Hippocampal formation (tissue), 2 donors: Measurements from ENCODE around the gene PALM3.

Experiments
- DNase-seq, 2 donors: peaks; one replicate each; lab custom pipeline; 2025; lab: John Stamatoyannopoulos, UW

The PALM3 gene, protein sequence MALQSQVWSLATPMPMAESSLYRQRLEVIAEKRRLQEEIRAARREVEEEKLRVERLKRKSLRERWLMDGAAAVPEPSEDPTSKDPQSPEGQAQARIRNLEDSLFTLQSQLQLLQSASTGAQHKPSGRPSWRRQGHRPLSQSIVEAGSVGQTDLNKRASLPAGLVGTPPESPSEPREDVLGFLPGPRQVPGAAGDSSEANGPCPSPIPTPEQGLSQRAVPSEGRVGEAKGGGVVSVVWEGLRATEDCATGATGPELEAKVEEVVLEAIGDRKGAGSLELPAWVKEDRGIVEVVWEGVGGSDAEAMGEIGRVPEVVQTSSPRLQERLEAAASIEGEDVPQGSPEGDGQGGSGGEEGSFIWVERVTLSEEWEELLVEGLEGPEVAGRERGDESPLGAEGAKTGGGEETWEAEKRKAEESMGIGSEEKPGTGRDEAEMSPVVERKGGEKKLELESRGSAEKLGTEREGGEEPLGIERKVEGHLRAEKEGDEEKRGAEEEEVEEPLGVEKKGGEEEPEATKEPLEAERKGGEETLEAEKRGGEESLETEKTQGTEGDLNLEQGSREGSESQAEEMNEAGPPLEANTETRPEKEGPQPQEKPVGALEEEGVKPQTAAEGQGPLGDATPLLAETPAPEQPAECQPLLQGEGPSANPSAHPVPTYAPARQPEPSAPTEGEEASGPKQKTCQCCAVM

DNA sequence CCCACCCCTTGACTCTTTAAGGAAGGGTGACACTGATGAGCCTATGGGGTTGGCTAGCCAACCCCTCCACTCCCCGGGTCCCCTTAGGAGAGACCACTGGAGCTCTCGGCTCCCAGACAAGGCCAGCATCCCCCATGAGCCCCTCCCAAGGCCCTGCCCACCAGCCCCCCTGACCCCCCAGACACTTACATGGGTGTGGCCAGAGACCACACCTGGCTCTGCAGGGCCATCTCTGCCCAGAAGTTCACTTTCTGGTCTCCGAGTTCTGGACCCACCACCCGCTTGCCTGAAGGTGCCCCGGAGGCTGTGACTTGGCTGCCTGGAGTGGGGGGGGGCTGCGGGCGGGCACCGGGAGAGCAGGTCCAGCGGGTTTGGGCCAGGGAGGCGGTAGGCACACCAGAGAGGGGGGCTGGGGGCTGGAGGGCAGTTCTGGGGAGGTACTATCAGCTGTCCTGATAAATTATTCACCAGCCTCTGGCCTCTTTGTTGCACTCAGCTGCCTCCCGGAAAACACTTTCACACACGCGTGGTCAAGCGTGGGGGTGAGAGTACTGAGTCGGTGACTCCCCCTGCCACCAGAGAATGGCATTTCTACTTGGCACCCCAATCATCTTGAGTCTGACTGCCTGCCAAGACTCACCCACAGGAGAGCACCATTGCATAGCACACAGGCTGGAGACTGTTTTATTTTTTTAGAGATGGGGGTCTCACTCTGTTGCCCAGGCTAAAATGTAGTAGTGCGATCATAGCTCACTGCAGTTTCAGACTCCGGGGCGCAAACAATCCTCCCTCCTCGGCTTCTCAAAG lies at the start of gene PALM3:
PALM3 (minus strand) TSS at position 326 of the 807 bp plus-strand sequence; CDS start at position 230, 96 bp downstream.
- DNase-seq: no peak

DNA sequence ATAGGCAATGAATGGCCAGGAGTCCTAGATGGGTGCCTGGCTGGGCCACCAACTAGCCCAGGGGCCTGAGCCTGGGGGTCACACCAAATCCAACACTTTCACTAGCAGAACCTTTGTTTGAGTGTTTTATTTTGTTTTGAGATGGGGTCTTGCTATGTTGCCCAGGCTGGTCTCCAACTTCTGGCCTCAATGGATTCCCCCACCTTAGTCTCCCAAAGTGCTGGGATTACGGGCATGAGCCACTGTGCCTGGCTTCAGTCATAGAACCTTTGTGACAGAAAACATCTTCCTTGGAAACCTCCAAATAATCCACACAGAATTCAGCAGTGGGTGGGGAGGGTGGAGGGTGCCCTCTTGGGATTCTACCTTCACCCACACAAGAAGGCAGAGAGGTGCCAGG lies 49.6 kb upstream of the PALM3 start:
- no peak for DNase-seq

DNA sequence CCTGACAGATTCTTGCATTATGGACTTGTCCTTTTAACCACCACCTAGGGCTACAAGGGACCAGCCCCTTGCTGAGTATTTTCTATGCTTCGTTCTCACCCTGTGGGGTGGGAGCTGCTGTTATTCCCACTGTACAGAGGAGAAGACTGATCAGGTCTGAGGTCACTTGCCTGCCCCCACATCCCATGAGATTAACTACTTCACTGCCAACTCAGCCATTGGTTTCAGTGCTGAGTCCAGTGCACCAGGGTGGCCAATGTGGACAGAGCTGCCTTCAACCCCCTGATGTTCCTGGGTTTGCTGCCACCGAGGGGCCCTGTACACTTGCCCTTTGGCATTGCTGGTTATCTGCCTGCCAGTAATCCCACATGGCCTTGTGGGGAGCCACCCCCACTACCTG lies 48.8 kb upstream of the PALM3 start:
- DNase-seq: no peak

DNA sequence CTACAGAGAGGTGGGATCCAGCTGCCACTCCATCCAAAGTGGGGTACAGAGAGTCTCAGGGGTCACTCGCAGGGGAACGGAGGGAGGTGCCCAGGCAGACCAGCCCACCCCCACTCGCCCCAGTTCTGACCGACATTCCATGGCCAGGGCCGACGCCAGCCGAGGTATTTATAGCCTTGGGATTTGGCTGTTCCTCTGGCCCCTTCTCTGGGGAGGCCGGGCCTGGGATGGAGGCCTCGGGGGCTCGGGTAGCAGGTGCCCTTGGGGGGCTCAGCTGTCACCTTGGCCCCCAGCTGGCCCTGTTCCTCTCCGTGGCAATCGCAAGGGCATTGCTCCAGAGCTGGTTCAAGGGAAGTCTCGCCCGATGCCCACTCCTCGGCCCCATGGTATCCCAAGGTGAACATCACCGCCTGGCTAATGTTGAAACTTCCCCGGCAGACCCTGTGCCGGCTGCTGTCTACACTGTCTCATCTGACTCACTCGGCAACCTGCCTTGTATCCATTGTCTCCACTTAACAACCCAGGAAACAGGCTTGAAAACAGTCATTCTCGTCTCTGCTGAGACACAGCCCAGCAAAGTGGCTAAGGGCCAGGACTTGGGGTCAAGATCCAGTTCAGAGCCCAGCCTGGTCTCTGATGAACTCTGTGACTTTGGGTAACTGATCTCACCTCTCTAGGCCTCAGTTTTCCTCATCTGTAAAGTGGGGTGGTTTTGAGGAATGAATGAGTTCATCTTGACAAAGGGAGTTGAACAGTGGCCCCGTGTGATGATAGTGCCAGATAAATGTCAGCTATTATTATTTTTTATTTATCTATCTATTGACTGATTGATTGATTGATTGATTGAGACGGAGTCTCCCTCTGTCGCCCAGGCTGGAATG lies 45.9 kb upstream of the PALM3 start:
- no peak for DNase-seq

DNA sequence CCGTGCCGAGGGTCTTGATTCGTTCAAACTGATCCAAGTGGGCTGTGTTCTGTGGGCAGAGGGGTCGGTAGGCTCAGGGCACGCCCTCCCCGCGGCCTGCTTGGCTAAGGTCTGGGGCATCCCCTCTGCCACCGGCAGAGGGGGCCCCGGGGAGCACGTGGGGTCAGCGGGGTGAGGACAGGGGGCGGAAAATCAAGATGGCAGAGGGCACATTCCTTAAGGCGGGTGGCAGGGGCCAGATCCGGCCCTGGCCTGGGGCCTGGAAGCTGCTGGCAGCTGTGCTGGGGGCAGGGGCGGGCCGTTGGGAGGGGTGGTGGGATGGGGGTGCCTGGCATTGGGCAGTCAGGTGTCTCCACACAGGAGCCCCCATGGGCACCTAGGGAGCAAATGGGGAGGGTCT lies 45.0 kb upstream of the PALM3 start:
- no peak for DNase-seq

DNA sequence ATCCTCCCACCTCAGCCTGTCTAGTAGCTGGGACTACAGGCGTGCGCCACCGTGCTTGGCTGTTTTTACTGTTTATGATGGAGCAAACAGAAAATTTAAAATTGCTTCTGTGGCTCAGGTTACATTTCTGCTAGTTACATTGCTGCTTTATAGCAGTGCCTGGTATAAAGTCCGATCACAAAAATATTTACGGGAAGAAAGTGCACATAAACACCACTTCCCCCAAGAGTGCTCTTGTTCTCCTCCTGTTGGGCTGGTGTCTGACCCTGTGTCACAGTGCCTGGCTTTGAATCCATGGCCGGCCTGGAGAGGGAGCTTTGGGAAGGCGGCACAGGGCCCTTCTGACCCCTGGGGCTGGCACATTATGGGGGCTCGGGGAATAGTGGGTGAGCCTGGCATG lies 43.8 kb upstream of the PALM3 start:
- no peak for DNase-seq

DNA sequence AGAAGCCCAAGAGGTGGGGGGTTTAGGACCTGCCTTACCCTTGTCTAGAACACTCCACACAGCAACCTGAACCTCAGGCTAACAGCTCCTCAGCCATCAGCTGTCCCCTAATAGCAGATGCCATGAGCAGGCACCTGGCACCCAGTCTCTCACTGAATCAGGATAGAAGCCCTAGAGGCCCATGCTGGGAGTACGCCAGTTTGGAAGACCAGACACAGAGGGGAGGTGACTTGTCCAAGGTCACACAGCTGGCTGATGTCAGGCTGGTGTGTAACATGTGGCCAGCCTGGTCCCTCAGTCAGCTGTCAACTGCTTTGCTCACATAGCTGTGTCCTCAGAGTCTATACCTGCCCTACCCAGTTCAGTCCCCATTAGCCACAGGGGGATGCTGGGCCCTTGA lies 41.4 kb upstream of the PALM3 start:
- DNase-seq: no peak

DNA sequence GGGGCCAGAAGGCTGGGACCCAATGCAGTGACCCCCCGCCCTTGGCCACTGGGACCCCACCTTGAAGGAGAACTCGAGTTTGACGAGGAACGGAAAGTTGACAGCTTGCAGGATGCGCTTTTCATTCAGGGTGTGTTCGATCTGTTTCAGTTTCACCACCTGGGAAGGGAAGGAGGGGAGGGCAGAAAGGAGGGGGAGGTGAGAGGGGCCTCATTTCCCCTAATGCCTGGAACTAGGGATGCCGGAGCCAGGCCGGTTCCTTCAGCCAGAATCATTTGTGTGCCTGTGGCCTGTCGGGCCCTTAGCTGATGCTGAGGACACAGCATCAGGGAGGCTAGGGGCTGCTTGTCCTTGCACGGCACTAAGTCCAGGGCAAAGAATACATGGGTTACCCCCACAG lies 40.9 kb upstream of the PALM3 start:
- no peak for DNase-seq

DNA sequence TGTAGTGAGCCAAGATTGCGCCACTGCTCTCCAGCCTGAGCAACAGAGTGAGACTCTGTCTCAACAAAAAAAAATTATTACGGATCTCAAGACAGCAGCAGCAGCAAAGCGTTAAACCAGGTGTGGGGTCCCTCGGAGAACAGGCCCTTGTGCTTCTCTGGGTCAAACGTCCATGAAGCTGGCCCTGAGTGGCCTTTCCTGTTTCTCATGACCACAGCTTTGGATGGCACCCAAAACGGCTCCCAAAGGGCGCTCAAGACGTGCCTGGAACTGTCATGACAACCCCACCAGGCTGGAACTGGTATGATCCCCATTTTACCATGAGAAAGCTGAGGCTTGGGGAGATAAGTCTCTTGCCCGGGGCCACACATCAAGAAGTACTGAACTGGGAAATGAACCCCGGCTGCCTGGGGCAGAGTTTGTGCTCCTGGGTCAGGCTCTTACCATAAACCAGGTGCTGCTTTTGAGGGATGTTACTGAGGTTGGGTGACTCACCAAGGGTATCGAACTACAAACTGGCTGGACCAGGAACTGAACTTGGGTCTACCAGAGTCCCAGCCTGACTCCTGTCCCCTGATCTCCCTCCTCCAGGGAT lies 40.3 kb upstream of the PALM3 start:
- no peak for DNase-seq

DNA sequence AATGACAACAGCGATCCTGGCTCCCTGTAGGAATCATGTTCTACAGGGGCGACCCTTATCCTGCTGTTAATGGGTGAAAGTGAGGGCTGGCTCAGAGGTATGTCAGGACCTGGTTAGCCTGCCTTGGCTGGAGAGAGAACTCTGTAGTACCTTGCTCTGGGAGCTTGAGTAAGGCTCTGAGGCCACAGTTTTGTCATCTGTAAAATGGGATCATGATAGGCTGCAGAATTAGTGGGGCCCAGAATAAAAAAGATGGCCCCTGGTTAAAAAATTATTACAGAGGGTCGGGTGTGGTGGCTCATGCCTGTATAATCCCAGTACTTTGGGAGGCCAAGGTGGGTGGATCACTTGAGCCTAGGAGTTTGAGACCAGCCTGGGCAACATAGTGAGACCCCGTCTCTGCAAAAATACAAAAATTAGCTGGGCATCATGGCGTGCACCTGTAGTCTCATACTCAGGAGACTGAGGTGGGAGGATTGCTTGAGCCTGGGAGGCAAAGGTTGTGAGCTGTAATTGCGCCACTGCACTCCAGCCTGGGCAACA lies 39.2 kb upstream of the PALM3 start:
- DNase-seq: no peak

DNA sequence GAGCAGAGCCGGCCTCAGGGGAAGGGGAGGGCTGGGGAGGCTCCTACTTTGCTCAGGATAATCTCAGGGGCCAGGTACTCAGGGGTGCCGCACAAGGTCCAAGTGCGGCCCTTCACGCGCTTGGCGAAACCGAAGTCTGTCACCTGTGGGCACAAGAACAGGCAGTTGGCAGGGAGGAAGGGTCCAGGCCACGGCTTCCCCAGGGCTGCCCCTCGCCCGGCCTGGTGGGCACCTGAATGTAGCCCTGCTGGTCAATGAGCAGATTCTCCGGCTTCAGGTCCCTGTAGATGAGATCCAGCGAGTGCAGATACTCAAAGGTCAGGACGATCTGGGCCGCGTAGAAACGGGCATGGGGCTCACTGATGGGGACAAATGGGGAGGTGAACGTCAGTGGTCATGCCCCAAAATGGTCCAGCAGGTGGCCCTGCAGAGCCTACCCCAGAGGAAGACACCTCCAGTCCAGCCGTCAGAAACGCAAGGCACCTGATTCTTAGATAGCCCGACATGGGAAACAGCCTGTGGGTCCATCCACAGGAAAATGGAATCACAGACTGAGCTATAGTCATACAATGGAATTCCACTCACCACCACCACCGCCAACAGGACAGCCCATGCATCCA lies 35.8 kb upstream of the PALM3 start:
- no peak for DNase-seq

DNA sequence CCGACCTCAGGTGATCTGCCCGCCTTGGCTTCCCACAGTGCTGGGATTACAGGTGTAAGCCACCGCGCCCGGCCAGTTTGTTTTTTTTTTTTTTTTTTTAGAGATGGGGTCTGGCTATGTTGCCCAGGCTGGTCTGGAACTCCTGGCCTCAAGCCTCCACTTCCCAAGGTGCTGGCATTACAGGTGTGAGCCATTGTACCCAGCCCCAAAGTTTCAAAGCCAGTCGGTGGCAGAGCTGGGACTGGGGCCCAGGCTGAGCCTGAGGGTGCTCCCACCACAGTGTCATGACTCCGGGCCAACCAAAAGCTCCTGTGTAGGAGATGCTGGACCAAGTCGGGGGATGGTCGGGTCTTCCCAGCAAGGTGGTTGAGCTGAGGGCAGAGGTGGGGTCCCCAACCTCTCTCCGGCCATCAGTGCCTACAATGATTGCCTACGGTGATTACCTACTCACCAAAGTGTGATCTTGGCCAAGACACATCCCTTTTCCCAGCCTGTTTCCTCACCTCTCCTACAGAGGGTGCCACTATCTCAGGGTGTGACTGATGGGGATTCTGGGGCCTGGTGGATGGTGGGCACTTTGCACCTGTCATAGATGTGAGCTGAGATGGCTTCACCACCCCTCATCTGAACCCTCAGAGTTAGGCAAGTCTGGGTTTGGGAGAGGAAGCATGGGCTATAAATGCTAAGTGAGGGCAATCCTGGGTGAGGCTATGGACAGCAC lies 34.6 kb upstream of the PALM3 start:
- DNase-seq: no peak

DNA sequence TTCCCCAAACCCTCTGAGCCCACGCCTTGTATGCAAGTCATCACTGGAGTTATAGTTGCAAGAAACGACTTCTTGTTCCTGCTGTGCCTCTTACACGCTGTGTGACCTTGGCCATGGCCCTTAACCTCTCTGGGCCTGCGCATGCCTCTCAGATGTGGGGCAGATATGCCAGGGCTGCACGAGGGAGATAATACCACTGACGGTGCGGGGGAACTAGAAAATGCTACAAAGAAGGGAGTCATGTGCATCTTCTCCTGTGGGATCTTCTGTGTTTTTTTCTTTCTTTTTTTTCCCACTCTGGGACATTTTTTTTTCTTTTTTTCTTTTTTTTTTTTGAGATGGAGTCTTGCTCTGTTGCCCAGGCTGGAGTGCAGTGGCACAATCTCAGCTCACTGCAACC lies 33.0 kb upstream of the PALM3 start:
- no peak for DNase-seq

DNA sequence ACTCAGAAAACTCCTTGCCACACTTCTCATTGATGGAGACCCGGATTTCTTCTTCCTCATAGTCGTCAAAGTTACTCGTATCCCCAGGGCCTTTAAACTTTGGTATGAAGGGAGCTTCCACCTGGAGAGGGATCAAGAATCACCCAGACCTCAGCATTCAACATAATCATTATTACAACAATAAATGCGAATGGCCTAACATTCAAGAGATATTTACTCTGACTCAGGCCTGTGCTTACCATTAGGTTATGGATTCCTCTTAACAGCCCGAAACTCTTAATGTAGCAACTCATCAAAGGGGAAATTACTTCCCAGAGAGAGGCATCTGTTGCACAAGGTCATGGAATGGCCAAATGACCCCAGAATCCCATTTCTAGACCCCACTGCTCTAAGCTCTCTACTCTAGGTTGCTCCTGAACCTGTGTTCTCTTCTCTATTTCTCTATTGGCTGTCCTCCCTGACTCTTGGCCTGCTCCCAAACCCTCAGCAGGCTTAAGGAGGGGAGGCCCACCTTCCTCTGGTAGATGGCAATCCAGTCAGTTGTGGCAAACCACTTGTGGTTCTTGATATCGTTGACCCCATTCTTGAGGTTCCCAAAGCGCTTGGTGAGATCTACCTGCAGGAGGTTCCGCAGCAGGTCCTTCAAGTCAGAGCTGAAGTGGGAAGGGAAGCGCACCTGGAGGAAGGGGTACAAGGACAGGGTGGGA lies 31.4 kb upstream of the PALM3 start:
- DNase-seq: no peak

DNA sequence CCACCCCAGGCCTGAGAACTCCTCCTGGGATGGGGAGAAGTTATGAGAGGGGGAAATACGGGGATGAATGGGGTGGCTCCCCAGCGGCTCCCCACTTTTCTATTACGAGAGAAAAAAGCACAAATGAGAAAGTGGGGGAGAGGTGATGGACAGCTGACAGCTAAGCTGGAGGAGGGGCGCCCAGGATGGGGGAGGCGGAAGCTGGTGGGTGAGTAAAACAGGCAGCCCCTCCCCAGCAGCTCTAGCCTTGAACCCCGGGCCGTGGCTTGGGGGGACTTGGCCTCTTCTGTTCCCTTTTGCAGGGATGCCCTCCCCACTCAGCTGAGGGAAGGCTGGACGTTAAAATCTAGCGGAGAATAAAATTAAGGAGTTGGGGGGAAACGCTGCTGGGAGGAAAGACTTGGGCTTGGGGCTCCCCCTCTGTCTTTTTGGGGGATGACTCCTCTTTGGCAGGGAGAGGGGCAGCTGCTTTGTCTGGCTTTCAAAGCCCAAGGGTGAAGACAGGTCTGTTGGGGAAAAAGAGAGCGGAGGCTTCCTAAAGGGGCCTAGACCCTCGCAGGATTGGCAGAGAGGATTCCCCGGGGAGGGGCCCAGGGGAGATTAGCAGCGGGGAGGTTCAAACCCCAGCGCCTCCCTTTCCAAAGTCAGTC lies 30.1 kb upstream of the PALM3 start:
- DNase-seq: no peak

DNA sequence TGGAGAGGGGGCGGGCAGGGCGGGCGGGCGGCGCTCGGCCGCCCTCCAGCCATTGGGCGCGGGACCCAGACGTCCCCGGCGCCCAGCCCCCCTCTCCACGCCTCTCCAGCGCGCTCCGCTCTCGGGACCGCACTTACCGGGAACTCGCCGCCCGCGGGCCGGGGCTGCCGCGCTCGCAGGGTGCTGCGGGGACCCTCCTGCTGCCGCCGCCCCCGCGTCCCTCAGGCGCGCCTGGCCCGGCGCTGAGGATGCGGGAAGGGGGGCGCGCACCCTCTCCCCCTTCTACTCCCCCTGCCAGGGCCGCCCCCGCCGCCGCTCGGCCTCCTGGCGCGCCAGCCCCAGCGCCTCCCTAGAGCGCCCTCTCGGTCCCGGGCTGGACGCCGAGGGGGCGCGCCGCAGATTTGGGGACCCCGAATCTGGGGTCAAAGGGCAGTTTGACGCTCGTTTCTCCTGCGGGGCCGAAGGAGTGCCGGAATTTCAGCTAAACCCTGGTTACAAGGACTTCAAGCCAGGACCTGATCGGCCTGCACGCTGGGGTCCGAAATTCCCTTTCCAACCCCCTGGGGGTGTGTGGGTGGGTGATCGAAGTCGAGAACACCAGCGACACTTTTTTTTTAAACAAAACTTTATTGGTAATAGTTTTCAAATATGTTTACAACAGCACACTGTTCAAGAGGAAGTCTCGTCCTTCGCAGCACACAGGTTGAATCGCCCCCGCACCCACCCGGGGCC lies 29.4 kb upstream of the PALM3 start:
- no peak for DNase-seq

DNA sequence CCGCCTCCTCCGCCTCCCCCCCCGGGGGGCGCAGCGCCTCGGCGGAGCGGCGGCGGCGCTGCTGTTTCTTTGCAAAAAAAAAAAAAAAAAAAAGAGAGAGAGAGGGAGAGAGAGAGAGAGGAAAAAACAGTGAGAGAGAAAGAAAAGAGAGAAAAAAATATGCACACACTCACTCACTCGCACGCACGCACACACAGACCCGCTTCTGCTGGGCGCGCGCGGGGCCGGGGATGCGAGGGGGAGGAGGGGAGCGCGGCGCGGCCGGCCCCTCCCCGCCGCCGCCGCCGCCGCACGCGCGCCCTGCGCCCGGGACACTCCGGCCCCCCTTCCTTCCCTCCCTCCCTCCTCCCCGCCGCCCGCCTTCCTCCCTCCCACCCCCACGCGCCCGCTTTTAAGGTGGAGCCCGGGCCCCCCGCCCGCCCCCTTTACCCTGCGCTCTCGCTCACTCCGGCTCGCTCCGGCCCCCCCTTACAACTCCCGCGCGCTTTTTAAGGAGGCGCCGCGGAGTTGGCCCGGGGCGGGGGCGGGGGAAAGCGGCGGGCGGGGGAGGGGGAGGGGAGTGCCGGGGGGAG lies 28.7 kb upstream of the PALM3 start, which contains the start of gene SAMD1:
SAMD1 (minus strand) TSS at position 243 of the 572 bp plus-strand sequence.
- peak; percentile 84 to 91 for DNase-seq
